CD4-positive, alpha-beta T cell treated with Interferon alpha-2 for 1 hour (primary cell): ENCODE results near the gene EPDR1.
"Not testable (repeated sequence)": the region's sequence is repeated elsewhere in the genome, so short reads cannot be mapped to it uniquely, and the experiment has no call there.

Experiments used
- DNase-seq, 2 donors: peaks; one replicate each; pipeline ENCODE4 v3.0.0-alpha.2; 2020 to 2022

Gene EPDR1

GRCh38 chr7:37930226-37930948 lies 9.9 kb downstream of the EPDR1 start:
- DNase-seq: no peak

- no peak for DNase-seq
Observed at GRCh38 chr7:37932543-37932942, 12.1 kb downstream of the EPDR1 start.

GRCh38 chr7:37933018-37933566 lies 12.7 kb downstream of the EPDR1 start:
- DNase-seq: no peak

- no peak for DNase-seq
Observed at GRCh38 chr7:37942934-37943610, 22.6 kb downstream of the EPDR1 start.

GRCh38 chr7:37943905-37944736 lies 23.7 kb downstream of the EPDR1 start:
- DNase-seq: no peak

- no peak for DNase-seq
Observed at GRCh38 chr7:37944737-37945054, 24.3 kb downstream of the EPDR1 start.

DNA sequence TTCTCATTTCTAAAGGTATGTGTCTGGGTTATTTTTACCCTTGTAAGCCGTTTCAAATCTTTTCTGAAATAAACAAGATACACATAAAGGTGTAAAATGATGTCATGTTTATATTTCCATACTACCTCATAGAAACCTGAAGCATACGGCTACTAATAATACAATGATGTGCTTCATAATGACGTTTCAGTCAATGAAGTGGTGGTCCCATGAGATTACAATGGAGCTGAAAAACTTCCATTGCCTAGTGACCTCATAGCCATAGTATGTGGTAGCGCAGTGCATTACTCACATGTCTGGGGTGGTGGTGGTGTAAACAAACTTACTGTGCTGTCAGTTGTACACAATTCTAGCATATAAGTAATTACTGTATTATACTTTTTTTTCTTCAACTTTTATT lies 24.9 kb downstream of the EPDR1 start:
- DNase-seq: no peak

GRCh38 chr7:37947138-37947940 lies 26.9 kb downstream of the EPDR1 start:
- DNase-seq: no peak

DNA sequence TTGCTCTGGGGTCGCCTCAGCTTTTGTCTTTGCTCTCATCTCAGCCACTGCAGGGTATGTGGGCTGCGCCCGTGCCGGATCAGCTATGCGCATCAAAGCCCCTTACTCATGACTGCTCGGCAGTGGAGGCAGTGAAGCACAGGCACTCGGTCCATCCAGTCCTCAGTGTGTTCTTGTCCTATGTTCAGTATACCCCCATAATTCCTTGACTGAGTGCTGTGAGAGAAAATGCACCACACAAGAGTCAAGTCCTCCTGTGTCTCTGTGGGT lies 27.4 kb downstream of the EPDR1 start:
- no peak for DNase-seq

- DNase-seq: no peak
Observed at GRCh38 chr7:37952240-37952639, 31.8 kb downstream of the EPDR1 start.

GRCh38 chr7:37954217-37954616 lies 33.8 kb downstream of the EPDR1 start:
- not testable (repeated sequence) for DNase-seq

GRCh38 chr7:37956791-37957190 lies 36.4 kb downstream of the EPDR1 start:
- no peak for DNase-seq

DNA sequence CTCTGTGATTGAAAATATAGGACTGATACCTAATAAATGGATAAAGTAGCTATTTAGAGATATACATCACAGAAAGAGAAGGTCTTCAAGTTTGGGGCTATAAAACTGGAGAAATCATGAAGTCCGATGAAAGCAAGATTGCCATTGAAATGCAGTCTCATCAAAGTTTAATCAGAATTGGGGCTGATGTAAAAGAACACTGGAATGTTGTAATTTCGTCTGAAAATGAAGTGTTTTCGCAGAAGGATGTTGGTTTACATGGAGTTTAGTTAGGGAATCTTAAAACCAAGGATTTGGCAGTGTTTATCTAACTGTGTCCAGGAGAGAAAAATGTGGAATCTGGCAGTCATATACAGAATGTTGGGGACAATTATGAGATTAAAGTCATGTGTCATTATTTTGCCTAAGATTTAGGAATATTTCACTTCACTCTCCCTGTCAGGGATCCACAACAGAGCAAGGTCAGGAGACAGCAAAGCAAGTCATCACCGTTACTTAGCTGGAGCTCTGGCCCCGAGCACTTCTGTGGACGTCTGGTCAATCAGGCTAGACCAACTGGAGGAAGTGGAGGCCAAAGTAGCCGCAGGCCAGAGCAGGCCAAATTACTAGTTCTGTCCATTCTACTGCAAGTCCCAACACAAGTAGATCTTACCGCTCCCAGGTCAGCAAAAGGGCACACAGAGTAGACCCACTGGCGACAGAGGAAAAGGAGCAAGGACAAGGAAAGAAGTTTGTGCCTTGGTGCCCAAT lies 37.0 kb downstream of the EPDR1 start:
- no peak for DNase-seq

GRCh38 chr7:37960483-37960882 lies 40.0 kb downstream of the EPDR1 start:
- DNase-seq: no peak

GRCh38 chr7:37961251-37961650 lies 40.8 kb downstream of the EPDR1 start:
- DNase-seq: no peak

- no peak for DNase-seq
Observed at GRCh38 chr7:37964196-37964595, 43.8 kb downstream of the EPDR1 start.

- no peak for DNase-seq
Observed at GRCh38 chr7:37970211-37970610, 49.8 kb downstream of the EPDR1 start.

GRCh38 chr7:37971491-37971890 lies 51.1 kb downstream of the EPDR1 start:
- DNase-seq: no peak

- no peak for DNase-seq
Observed at GRCh38 chr7:37973915-37974314, 53.5 kb downstream of the EPDR1 start.

DNA sequence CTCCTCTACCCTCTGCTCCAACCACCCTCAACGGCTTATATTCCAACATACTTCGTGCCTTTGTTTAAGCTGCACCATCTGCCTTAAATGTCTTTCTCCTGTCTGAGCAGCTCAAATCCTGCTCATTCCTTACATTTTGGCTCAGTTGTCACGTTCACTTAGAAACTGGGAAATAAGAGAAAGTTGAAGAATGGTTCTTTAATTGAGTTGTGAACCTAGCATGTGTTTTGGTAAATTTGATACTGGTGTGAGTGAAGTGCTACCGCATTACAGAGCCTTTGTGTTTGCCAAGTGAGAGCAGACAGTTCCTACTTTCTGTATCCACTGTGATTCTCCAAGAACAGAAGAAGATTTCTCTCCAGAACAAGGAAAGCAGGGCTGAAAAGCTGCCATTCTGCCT lies 54.3 kb downstream of the EPDR1 start:
- no peak for DNase-seq

DNA sequence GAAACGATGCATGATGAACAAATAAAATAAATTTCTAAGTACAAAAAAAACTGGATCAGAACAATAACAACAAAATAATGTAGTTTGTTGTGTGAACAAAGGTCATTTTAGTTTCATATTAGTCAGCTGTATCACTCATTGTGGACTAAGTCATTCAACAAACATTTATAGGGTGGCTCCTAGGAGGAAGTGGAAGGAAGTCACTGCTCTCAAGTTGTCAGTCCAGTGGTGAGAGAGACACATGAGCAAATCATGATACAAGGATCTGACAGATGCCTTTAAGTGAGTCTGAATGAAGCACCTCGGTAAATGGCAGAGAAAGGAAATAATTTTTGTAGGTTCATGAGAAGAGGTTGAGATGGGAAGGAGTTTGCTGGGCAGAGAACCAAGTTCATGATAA lies 56.8 kb downstream of the EPDR1 start:
- DNase-seq: no peak

- DNase-seq: no peak
Observed at GRCh38 chr7:37981664-37982063, 61.2 kb downstream of the EPDR1 start.
